GM12873 (cell line): ENCODE results near the gene TTC28.

Experiments used
- TF ChIP-seq, protein P1 (sequence below): IDR thresholded peaks from 2 replicates; pipeline ENCODE4 v1.5.1; 2012; ENCODE audit warnings: low read depth, mild to moderate bottlenecking, moderate library complexity, low read length, control low read depth; ENCODE audit not compliant: insufficient read depth; ENCODE audit errors: missing control alignments

The TTC28 gene

DNA sequence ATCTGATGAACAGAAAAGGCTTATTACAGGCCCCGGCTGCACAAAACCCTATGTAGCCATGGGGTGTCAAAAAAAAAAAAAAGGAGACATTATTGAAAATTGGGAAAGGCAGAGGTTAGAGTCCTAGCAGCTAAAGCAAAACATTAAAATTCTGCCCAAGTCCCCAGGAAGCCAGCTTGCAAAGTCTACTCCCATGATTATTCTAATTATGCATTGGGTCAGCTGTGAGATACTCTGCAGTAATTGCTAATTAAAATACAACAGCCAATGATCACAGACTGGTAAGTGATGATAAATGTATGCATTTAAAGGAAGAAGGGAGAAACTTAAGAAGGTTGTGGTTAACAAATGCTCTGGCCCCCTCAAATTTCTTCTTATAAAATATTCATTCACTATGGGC lies 473.7 kb downstream of the TTC28 start:
- TF ChIP-seq, protein P1, sequence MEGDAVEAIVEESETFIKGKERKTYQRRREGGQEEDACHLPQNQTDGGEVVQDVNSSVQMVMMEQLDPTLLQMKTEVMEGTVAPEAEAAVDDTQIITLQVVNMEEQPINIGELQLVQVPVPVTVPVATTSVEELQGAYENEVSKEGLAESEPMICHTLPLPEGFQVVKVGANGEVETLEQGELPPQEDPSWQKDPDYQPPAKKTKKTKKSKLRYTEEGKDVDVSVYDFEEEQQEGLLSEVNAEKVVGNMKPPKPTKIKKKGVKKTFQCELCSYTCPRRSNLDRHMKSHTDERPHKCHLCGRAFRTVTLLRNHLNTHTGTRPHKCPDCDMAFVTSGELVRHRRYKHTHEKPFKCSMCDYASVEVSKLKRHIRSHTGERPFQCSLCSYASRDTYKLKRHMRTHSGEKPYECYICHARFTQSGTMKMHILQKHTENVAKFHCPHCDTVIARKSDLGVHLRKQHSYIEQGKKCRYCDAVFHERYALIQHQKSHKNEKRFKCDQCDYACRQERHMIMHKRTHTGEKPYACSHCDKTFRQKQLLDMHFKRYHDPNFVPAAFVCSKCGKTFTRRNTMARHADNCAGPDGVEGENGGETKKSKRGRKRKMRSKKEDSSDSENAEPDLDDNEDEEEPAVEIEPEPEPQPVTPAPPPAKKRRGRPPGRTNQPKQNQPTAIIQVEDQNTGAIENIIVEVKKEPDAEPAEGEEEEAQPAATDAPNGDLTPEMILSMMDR = no peak

DNA sequence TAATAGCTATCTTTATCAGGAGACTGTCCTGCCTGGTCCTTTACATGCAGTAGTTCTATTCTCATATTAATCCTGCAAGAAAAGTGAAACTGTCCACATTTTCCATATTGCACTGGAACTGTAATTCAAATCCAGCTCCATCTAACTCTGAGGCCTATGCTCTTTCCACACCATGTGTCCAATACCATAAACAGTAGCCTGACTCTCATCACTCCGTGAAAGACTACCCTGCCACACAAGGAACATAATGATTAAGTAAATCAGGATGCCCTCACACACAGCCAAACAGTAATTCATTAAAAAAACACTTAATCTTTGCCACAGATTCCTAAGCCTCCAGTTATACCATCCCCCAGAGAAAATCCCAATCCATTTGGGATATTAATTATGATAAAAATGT lies 475.3 kb downstream of the TTC28 start:
- TF ChIP-seq, protein P1 = no peak

DNA sequence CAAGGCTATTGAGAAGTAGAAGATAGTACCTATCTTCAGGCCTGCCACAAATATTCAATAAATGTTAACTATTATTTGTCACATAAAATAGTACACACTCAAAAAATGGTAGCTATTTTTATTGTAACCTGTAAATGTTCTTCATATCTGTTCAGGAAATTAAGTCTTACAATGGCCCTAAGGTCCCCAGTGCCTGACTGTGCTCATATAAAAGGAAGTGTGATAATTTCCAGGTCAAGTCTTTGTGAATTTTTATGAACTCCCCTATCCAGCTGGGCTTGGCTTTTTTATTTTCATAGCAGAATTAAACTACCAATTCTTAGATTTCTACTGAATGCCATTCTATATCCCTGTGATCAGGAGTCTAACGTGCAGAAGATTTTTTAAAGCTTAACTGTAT lies 476.4 kb downstream of the TTC28 start:
- TF ChIP-seq, protein P1 = no peak

- TF ChIP-seq, protein P1 = no peak
Measured at GRCh38 chr22:28198692-28199091, 480.9 kb downstream of the TTC28 start.

DNA sequence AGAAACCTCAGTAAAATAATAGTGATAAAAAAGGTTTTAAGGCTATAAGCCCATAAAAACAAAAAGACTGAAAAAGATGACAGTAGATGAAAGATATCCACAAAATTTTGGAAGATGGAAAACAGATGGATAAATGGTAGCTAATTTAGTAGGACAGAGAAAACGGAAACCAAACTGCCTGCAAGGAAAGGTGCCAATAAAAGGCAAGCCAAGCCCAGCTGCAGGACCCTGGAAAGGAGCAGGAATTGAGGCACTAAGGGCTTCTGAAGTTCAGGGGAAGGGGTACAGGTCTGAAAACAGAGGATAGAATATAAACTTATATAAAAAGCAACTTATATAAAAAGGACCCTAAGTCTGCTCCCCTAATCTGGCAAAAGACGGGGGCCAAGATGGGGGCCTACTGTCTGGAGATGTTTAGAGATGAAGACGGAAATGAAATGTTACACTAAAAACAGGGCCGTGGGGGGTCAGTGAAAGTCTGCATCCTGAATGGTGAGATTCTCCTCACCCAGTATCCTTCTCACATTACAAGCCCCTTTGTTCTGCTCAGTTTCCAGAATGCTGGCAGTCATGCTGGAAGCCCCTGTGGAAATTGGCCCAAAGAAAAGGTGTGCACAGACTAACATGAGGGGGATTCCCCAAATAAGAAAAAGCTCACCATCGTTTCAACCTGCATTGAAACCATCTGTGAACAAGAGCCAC lies 491.3 kb downstream of the TTC28 start:
- TF ChIP-seq, protein P1 = no peak

- TF ChIP-seq, protein P1 = no peak
Measured at GRCh38 chr22:28187612-28188011, 492.0 kb downstream of the TTC28 start.

DNA sequence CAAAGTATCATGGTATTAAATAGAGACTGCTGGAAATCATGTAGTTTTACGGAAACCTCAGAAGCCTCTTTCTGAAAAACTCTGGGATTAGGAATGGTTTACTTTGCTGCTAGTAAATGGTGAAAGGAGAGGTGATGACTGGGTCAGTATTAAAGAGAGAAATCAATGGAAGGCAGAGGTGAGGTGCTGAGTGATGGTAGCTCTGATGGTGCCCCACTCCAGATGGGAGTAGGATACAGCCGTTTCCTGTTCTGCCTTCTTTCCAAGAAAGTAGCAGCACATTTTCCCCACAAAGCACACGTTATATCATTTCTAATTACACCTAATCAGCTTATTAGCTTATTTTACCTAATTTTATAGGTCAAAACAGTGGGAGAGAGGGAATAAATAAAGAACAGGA lies 493.0 kb downstream of the TTC28 start:
- TF ChIP-seq, protein P1 = no peak
